GF-D8 (cell line): ENCODE measurements around the gene DUOXA2.
"Not testable (repeated sequence)": the region's sequence is repeated elsewhere in the genome, so short reads cannot be mapped to it uniquely, and the experiment has no call there.

Experiments used
- DNase-seq: peaks from one replicate; lab custom pipeline; 2025; lab: John Stamatoyannopoulos, UW

DUOXA2 gene

GRCh38 chr15:45114076-45114750 lies at the start of gene DUOXA2, which contains the start of gene DUOX2:
TSS of gene DUOXA2 (plus strand) at chr15:45114326. CDS start at chr15:45114606, 280 bp downstream.
TSS of gene DUOX2 (minus strand) at chr15:45114172. CDS start at chr15:45113411, 761 bp downstream.
- DNase-seq: no peak

GRCh38 chr15:45064386-45064785 lies 49.7 kb upstream of the DUOXA2 start:
- DNase-seq: no peak

GRCh38 chr15:45069942-45070360 lies 44.2 kb upstream of the DUOXA2 start:
- DNase-seq: not testable (repeated sequence)

DNA sequence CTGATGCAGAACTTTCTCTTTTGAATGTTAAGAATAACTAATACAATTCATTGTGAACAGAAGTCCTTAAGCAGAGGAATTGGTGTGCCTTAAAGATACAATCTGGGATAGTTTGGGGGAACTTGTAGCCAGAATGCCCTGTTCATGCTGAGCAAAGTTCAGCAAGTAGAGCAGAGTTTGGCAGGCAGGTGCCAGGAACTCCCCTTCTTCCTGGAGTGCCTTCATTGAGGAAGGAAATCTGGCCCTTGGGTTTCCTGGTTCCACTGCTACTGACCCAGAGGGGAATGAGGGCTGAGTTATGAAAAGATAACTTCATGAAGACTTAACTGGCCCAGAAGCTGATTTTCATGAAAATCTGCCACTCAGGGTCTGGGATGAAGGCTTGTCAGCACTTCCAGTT lies 40.5 kb upstream of the DUOXA2 start:
- not testable (repeated sequence) for DNase-seq

GRCh38 chr15:45075440-45076320 lies 38.4 kb upstream of the DUOXA2 start:
- not testable (repeated sequence) for DNase-seq

GRCh38 chr15:45077391-45077790 lies 36.7 kb upstream of the DUOXA2 start:
- DNase-seq: not testable (repeated sequence)

- DNase-seq: not testable (repeated sequence)
These were observed 34.9 kb upstream of the DUOXA2 start for GRCh38 chr15:45079201-45079600.

DNA sequence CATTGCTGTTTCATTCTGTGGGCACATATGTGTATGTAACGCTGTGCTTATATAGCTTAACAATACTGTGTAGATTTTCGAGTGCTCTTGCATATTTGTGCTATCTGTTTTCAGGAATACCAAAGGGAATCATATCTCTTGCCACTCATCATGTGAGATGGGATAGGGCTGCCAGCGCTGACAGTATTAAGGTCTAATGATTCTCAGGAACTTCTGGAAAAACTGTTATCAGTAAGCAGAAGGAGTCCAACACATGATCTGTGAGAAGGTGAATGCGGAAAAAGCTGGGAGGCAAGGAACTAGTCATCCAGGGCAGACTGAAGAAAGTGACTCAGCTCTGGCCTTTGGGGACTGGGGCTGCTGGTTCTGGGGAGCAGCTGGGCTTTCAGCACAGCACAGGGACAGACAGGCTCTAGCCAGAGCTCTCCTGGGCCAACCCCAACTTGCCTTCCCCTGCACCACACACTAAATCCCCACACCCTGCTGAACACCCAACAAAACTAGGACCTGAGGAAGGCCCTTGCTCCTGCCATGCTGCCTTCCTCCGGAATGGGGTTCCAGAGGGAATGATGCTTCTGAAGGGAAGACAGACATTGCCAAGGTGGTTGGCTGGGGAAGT lies 34.4 kb upstream of the DUOXA2 start:
- not testable (repeated sequence) for DNase-seq

DNA sequence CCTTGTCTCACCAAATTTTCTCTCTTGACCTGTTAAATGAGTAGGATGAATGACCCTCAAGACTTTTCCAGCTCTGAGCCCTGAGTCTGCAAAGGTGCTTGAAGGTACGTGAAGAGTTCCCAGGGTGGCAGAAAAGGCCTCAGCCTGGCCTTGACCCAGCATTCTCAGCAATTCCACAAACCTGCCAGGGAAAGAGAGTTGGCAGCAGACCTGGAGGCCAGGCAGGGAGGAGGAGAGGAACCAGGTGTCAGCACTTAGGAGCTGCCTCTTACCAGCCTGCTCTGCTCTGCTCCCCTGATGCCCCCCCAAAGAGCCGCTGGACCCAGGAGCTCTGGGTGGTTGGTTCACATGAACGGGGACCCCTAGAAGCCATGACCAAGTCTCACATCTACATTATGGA lies 33.5 kb upstream of the DUOXA2 start:
- DNase-seq: not testable (repeated sequence)

GRCh38 chr15:45082412-45082811 lies 31.7 kb upstream of the DUOXA2 start:
- not testable (repeated sequence) for DNase-seq

DNA sequence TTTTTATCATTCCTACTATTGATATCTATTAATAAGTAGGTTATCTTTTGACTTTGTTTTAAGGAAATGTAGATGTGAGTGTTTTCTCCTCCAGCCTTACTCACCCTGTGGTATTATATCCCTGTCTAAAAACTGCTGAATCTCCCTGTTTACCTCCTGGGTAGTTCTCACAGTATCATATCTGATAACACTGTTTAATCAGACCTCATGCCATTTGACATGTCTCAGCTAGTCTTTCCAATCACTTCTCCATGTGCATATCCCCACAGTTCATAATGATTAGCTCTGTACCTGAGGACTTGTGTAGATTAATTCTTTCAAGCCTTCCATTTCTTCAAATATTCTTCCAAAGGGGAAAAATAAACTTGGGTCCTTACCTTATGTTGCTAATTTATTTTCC lies 30.9 kb upstream of the DUOXA2 start:
- no peak for DNase-seq

DNA sequence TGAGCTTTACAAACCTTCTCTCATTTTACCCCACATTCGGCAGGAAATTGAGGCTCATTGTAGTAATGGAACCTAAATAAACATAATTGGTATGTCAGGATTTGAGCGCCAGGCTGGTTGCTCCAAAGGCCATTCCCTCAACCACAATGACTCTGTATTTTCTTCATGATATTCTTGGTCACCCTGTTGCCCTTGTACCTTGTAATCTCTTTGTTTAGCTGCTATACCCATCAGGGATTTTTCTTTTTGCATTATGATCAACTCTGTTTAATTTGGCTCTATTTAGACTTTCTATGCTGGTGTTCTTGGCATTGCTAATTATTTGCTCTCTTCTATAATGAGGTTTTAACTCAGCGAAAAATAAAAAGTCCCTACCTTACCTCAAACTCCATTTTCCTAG lies 30.0 kb upstream of the DUOXA2 start:
- no peak for DNase-seq

GRCh38 chr15:45087513-45087912 lies 26.6 kb upstream of the DUOXA2 start:
- no peak for DNase-seq

- DNase-seq: no peak
These were observed 25.1 kb upstream of the DUOXA2 start for GRCh38 chr15:45088801-45089711.

GRCh38 chr15:45089712-45090373 lies 24.3 kb upstream of the DUOXA2 start:
- DNase-seq: no peak

DNA sequence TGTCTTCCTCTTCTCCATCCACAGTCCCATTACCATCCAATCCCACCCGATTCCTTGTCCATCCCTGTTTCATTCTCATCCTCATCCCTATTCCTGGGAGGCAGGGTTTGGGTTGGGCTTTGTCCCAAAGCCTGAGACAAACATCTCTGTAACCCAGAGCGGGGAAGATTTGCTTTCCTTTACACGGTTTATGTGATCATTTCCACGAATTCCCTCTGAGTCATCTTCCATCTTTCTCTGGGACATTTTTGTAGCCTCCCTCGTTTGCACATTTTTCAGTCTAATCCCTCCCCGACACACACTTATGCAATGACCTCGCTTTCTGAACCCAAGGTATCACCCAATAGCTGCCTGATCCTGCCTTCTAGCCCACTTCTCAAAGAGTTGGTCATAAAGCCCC lies 23.0 kb upstream of the DUOXA2 start:
- no peak for DNase-seq

GRCh38 chr15:45091576-45091975 lies 22.6 kb upstream of the DUOXA2 start:
- no peak for DNase-seq

GRCh38 chr15:45093013-45093412 lies 21.1 kb upstream of the DUOXA2 start:
- DNase-seq: no peak

DNA sequence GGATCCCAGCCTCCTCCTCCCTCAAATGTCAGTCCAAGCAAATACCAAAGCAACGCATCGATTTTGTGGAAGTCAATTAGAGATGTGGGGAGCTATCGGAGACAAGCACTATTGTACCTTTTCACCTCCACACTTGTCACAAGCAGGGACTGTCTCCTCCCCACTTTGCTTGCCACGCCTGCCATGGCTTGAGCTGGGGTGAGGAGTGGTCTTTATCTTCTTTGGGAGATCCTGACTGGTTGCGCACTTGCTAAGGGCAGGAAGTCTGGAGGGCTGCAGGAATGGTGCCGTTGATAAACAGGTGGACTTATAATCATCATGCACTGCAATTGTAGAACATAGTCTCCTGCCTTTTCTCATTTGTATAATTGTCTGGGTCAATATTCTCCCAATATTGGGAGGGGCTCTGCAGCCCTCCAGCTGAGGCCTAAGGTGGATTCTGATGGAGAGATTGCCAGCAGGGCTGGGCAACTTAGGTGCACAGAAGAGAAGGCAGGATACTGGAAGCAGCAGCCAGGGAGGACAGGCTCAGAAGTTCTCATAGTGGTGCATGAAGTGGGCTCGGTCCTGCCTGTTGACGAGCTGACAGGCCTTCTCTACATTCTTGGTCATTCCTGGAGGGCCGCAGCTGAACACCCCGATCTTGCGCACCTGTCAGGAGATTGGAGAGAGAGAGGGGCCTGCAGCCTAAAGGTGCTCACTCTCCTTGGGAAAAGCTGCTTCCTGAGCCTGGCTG lies 20.3 kb upstream of the DUOXA2 start:
- no peak for DNase-seq

GRCh38 chr15:45094358-45094730 lies 19.8 kb upstream of the DUOXA2 start:
- DNase-seq: no peak
